Muscle of arm (tissue), 12 donors: Measurements from ENCODE around the gene OLFML1. TPM values are rescaled to one million over a fixed set of nuclear protein-coding genes. Genes with fewer than 3 reads are reported as not detected.
"Not testable (repeated sequence)": the region's sequence is repeated elsewhere in the genome, so short reads cannot be mapped to it uniquely, and the experiment has no call there.

Experiments used
- DNase-seq: peaks from one replicate; pipeline ENCODE4 v3.0.0-alpha.2; 2013
- polyA plus RNA-seq, 12 donors: library from polyadenylated mRNA; unstranded; fragments of 120-200 nt; gene quantifications; one replicate each; pipeline ENCODE4 v1.2.1, GENCODE V29; 2013; ENCODE audit not compliant: insufficient read length in 12 of 12

The OLFML1 gene
- polyA plus RNA-seq, 12 donors: 40.4 to 66.6 (median 50.5) TPM; not detected in 1

GRCh38 chr11:7508087-7508486 is 22.8 kb downstream of the OLFML1 start:
- DNase-seq: no peak

GRCh38 chr11:7509966-7510365 is 24.7 kb downstream of the OLFML1 start:
- no peak for DNase-seq

GRCh38 chr11:7511401-7511800 is 26.1 kb downstream of the OLFML1 start:
- peak; percentile 68 for DNase-seq

- DNase-seq: no peak
Observed at GRCh38 chr11:7512525-7513233, 27.4 kb downstream of the OLFML1 start.

- peak; percentile 77 for DNase-seq
Observed at GRCh38 chr11:7513234-7514098, 28.2 kb downstream of the OLFML1 start, which contains the start of gene PPFIBP2. Gene PPFIBP2, plus strand, starts transcription at chr11:7513999. Its CDS starts 35,477 bp downstream, at chr11:7549476.

- DNase-seq: no peak
Observed at GRCh38 chr11:7514099-7514591, 28.8 kb downstream of the OLFML1 start.

- DNase-seq: no peak
Observed at GRCh38 chr11:7515447-7515886, 30.2 kb downstream of the OLFML1 start.

- no peak for DNase-seq
Observed at GRCh38 chr11:7516475-7516874, 31.2 kb downstream of the OLFML1 start.

- DNase-seq: not testable (repeated sequence)
Observed at GRCh38 chr11:7517743-7518142, 32.4 kb downstream of the OLFML1 start.

- no peak for DNase-seq
Observed at GRCh38 chr11:7518811-7519562, 33.7 kb downstream of the OLFML1 start.

GRCh38 chr11:7520011-7520942 is 35.0 kb downstream of the OLFML1 start:
- no peak for DNase-seq

- no peak for DNase-seq
Observed at GRCh38 chr11:7520981-7521487, 35.7 kb downstream of the OLFML1 start.

GRCh38 chr11:7522121-7522520 is 36.8 kb downstream of the OLFML1 start:
- no peak for DNase-seq

- no peak for DNase-seq
Observed at GRCh38 chr11:7522546-7522945, 37.2 kb downstream of the OLFML1 start.

GRCh38 chr11:7523416-7524210 is 38.3 kb downstream of the OLFML1 start:
- no peak for DNase-seq

GRCh38 chr11:7524462-7525235 is 39.3 kb downstream of the OLFML1 start:
- no peak for DNase-seq

GRCh38 chr11:7525424-7525823 is 40.1 kb downstream of the OLFML1 start:
- no peak for DNase-seq

GRCh38 chr11:7527029-7527428 is 41.7 kb downstream of the OLFML1 start:
- DNase-seq: no peak

- no peak for DNase-seq
Observed at GRCh38 chr11:7528514-7529049, 43.3 kb downstream of the OLFML1 start.
